A549 treated with GW870086 at 1 μM for 4 hours (cell line): ENCODE data around the gene ARHGEF25. TPM values are rescaled to one million over a fixed set of nuclear protein-coding genes. Genes with fewer than 3 reads are reported as not detected.

ENCODE experiments used
- total RNA-seq: library from RNA; stranded (reverse); fragments of 200-300 nt; extraction: Qiagen RNA extraction; gene quantifications from 5 replicates; pipeline ENCODE4 v1.2.3, GENCODE V29; 2022; ENCODE audit warnings: low read depth

The ARHGEF25 gene
- total RNA-seq, result 4.2 to 6.2 TPM (median 5.7 TPM) in 5 replicates

GRCh38 chr12:57611108-57611826 lies at the start of gene ARHGEF25:
ARHGEF25 (plus strand) TSS chr12:57611435; CDS start chr12:57611895, 460 bp downstream.

GRCh38 chr12:57590864-57591781 lies 20.1 kb upstream of the ARHGEF25 start, which contains the start of gene PIP4K2C:
PIP4K2C (plus strand) TSS chr12:57591192; CDS start chr12:57591290, 98 bp downstream.

GRCh38 chr12:57604454-57604991 lies 6.7 kb upstream of the ARHGEF25 start, which contains the start of gene DTX3:
DTX3 (plus strand) TSS chr12:57604824; CDS start chr12:57606518, 1,694 bp downstream.

GRCh38 chr12:57632958-57633840 lies 22.0 kb downstream of the ARHGEF25 start, which contains the start of gene B4GALNT1:
B4GALNT1 (minus strand) TSS chr12:57633201; CDS start chr12:57632132, 1,069 bp downstream.

Other genes starting within 250 kb of the ARHGEF25 start
- gene R3HDM2, start 180.4 kb upstream of the ARHGEF25 start, total RNA-seq, result 7.3 to 10.5 TPM (median 9.5 TPM) in 5 replicates
- gene INHBC, start 176.7 kb upstream of the ARHGEF25 start, total RNA-seq, result not detected in 5 replicates
- 0.11 to 0.17 TPM (median 0.13 TPM) in 4 of 5 replicates, not detected in the other for gene INHBE, start 156.1 kb upstream of the ARHGEF25 start, total RNA-seq
- 4.9 to 8.1 TPM (median 6.6 TPM) in 5 replicates for gene GLI1, start 151.7 kb upstream of the ARHGEF25 start, total RNA-seq
- gene ARHGAP9, start 131.6 kb upstream of the ARHGEF25 start, total RNA-seq, result 0.24 to 0.94 TPM (median 0.82 TPM) in 5 replicates
- 122 to 274 TPM (median 144 TPM) in 5 replicates for gene MARS1, start 123.4 kb upstream of the ARHGEF25 start, total RNA-seq
- 24.1 to 32.1 TPM (median 29.9 TPM) in 5 replicates for gene DDIT3, start 90.9 kb upstream of the ARHGEF25 start, total RNA-seq
- gene MBD6, start 88.6 kb upstream of the ARHGEF25 start, total RNA-seq, result 17.2 to 28.7 TPM (median 25.5 TPM) in 5 replicates
- gene DCTN2, start 64.2 kb upstream of the ARHGEF25 start, total RNA-seq, result 105 to 158 TPM (median 121 TPM) in 5 replicates
- gene KIF5A, start 61.4 kb upstream of the ARHGEF25 start, total RNA-seq, result 0.19 to 0.48 TPM (median 0.29 TPM) in 5 replicates
- gene PIP4K2C, start 20.2 kb upstream of the ARHGEF25 start, total RNA-seq, result 40.5 to 45.1 TPM (median 43.9 TPM) in 5 replicates
- gene DTX3, start 6.6 kb upstream of the ARHGEF25 start, total RNA-seq, result 16.4 to 18.8 TPM (median 18.7 TPM) in 5 replicates
- 34.5 to 48.1 TPM (median 42.6 TPM) in 5 replicates for gene B4GALNT1, start 21.8 kb downstream of the ARHGEF25 start, total RNA-seq
- gene OS9, start 82.7 kb downstream of the ARHGEF25 start, total RNA-seq, result 110 to 118 TPM (median 113 TPM) in 5 replicates
- 0.03 to 0.16 TPM (median 0.14 TPM) in 4 of 5 replicates, not detected in the other for gene AGAP2, start 127.3 kb downstream of the ARHGEF25 start, total RNA-seq
- gene TSPAN31, start 133.6 kb downstream of the ARHGEF25 start, total RNA-seq, result 15.5 to 19.6 TPM (median 17.2 TPM) in 5 replicates
- gene CDK4, start 140.9 kb downstream of the ARHGEF25 start, total RNA-seq, result 237 to 291 TPM (median 246 TPM) in 5 replicates
- gene MARCHF9, start 143.7 kb downstream of the ARHGEF25 start, total RNA-seq, result 5.5 to 7.7 TPM (median 6.9 TPM) in 5 replicates
- gene CYP27B1, start 155.6 kb downstream of the ARHGEF25 start, total RNA-seq, result 1.7 to 2.4 TPM (median 2.2 TPM) in 5 replicates
- gene METTL1, start 160.7 kb downstream of the ARHGEF25 start, total RNA-seq, result 47.0 to 58.3 TPM (median 51.6 TPM) in 5 replicates
- 4.8 to 6.8 TPM (median 5.0 TPM) in 5 replicates for gene EEF1AKMT3, start 161.2 kb downstream of the ARHGEF25 start, total RNA-seq
- gene TSFM, start 171.4 kb downstream of the ARHGEF25 start, total RNA-seq, result 64.0 to 86.3 TPM (median 72.3 TPM) in 5 replicates
- 0.39 to 0.67 TPM (median 0.62 TPM) in 5 replicates for gene AVIL, start 207.3 kb downstream of the ARHGEF25 start, total RNA-seq
- 36.8 to 50.5 TPM (median 46.0 TPM) in 5 replicates for gene CTDSP2, start 235.3 kb downstream of the ARHGEF25 start, total RNA-seq